ENCODE data around the gene NRAP.

Gene NRAP

GRCh38 chr10:113604572-113604971 lies 59.3 kb downstream of the NRAP start:
- Histone ChIP-seq H3K27ac (no peak overlapping the region), H3K27me3 (replicated peaks) (no peaks in the 10 kb centered on the region), H3K4me3 (ENCODE audit: low read depth, low read length) (no peak overlapping the region), H3K36me3 (replicated peaks) (no peaks in the 10 kb centered on the region)
- TF ChIP-seq CTCF (IDR thresholded peaks at IDR 0.05; ENCODE audit: low read depth, low read length, missing control alignments) = no peak
- DNase-seq = no peak
- in situ Hi-C loops (cut with HindIII; ENCODE audit: low pct_ligation_motif_present, low sequenced_read_pairs) = no loop called here

- Histone ChIP-seq H3K27me3 (replicated peaks) (no peaks in the 10 kb centered on the region), H3K27ac (no peak overlapping the region), H3K36me3 (replicated peaks) (no peaks in the 10 kb centered on the region), H3K4me3 (ENCODE audit: low read depth, low read length) (no peak overlapping the region)
- TF ChIP-seq CTCF (IDR thresholded peaks at IDR 0.05; ENCODE audit: low read depth, low read length, missing control alignments) = no peak
- no peak for DNase-seq
- in situ Hi-C loops (cut with HindIII; ENCODE audit: low pct_ligation_motif_present, low sequenced_read_pairs) = no loop called here
Measured at GRCh38 chr10:113603057-113603777, 60.6 kb downstream of the NRAP start.

GRCh38 chr10:113600569-113600968 lies 63.3 kb downstream of the NRAP start:
- no peaks in the 10 kb centered on the region for H3K36me3 ChIP-seq (replicated peaks)
- no peak for TF ChIP-seq CTCF (IDR thresholded peaks at IDR 0.05; ENCODE audit: low read depth, low read length, missing control alignments)
- no peaks in the 10 kb centered on the region for H3K27me3 ChIP-seq (replicated peaks)
- H3K4me3 ChIP-seq (ENCODE audit: low read depth, low read length) = no peak overlapping the region
- in situ Hi-C loops (cut with HindIII; ENCODE audit: low pct_ligation_motif_present, low sequenced_read_pairs) = no loop called here
- no peak overlapping the region for H3K27ac ChIP-seq
- DNase-seq = no peak

GRCh38 chr10:113594652-113595051 lies 69.2 kb downstream of the NRAP start:
- H3K27ac ChIP-seq = no peak overlapping the region
- TF ChIP-seq CTCF (IDR thresholded peaks at IDR 0.05; ENCODE audit: low read depth, low read length, missing control alignments) = no peak
- in situ Hi-C loops (cut with HindIII; ENCODE audit: low pct_ligation_motif_present, low sequenced_read_pairs) = no loop called here
- no peak for DNase-seq
- no peak overlapping the region for H3K4me3 ChIP-seq (ENCODE audit: low read depth, low read length)
- no peaks in the 10 kb centered on the region for H3K27me3 ChIP-seq (replicated peaks)
- H3K36me3 ChIP-seq (replicated peaks) = no peaks in the 10 kb centered on the region

- no peak for DNase-seq
- Histone ChIP-seq H3K27ac (no peak overlapping the region), H3K4me3 (ENCODE audit: low read depth, low read length) (no peak overlapping the region), H3K36me3 (replicated peaks) (no peaks in the 10 kb centered on the region), H3K27me3 (replicated peaks) (no peaks in the 10 kb centered on the region)
- in situ Hi-C loops (cut with HindIII; ENCODE audit: low pct_ligation_motif_present, low sequenced_read_pairs) = no loop called here
- TF ChIP-seq CTCF (IDR thresholded peaks at IDR 0.05; ENCODE audit: low read depth, low read length, missing control alignments) = no peak
Measured at GRCh38 chr10:113592380-113592779, 71.5 kb downstream of the NRAP start.

- in situ Hi-C loops (cut with HindIII; ENCODE audit: low pct_ligation_motif_present, low sequenced_read_pairs) = no loop called here
Measured at GRCh38 chr10:113590581-113590980, 73.3 kb downstream of the NRAP start.

More at GRCh38 chr10:113590581-113590980, 73.3 kb downstream of the NRAP start:
- H3K36me3 ChIP-seq (replicated peaks) = no peaks in the 10 kb centered on the region
- no peak overlapping the region for H3K27ac ChIP-seq
- no peaks in the 10 kb centered on the region for H3K27me3 ChIP-seq (replicated peaks)
- H3K4me3 ChIP-seq (ENCODE audit: low read depth, low read length) = no peak overlapping the region
- DNase-seq = no peak
- no peak for TF ChIP-seq CTCF (IDR thresholded peaks at IDR 0.05; ENCODE audit: low read depth, low read length, missing control alignments)

All from brain microvascular endothelial cell (primary cell).